ENCODE data around the gene CD27.
A peak's percentile ranks its signal among the peaks of the same experiment; 100 is the strongest.
"Not testable (repeated sequence)": the region's sequence is repeated elsewhere in the genome, so short reads cannot be mapped to it uniquely, and the experiment has no call there.

Gene CD27

DNA sequence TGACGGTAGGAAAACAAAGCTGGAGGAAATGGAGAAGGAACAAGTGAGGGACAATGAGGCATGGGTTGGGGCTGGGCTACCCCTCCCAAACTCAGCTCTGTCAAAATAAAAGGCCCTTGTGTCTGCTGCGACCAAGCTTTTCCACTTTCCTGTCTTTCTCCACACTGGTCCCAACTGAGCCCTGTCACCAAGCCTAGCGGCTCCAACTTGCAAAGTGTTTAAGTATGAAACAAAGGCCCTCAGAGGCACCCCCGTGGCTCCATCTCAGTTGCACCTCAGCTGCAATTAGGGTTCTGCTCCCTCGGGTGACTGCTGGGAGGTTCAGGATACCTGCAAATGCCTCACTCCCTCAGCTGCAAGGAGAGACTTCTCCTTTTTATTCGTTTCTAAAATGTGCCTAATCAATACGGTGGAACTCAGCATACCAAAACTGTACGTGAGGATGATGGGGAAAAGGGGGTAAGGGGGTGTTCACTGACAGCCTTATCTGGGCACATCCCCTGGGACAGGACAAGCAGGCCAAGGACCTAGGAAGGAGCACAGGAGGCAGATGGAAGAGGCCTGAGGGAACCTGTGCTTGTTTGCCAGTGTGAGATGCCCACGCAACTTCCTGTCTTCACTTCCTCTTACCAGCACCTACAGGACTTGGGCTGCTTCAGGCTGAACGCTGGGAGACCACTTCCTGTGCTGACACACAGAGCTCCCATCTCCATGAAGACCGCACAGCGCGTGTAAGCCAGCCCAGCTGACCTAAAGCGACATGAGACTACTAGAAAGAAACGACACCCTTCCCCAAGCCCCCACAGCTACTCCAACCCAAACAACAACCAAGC lies 16.9 kb downstream of the CD27 start:
- DNase-seq (ENCODE audit: low read depth in 2 of 2, low spot score in 1 of 2) = peak; percentile 53 to 65

DNA sequence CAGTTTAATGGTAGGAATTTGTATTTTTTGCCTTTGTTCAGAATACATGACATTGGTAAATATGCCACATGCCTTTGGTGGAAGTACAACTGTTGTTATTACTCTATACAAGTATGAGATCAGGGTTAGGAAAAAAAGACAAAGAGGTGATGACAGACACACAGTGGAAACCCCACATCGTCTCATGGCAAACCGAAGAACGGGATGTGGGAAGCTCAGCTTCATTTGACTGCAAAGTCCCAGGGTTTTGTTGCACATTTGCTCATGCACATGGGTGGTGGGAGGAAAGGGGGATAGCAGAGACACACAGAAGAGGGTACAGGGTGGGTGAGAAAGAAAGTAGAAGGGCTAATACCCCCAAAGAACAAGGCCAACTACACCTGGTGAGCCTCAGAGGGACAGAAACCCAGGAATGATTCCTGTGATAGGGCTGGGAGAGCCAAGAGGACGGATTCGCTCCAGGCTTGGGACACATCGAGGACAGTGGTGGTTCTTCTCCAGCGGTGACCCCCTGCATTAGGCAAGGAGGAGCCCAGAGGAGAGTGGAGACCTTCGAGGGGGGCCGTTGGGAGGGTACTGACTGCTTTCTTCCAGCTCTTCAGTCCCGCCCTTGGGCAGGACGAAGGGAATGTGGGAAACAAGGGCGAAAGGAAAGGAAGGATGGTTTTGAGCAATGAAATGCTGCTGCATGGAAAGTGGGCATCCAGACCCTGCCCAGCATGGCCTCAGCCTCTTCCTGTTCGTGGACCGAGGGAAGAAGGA lies 17.7 kb downstream of the CD27 start:
- no peak for DNase-seq (ENCODE audit: low read depth in 2 of 2, low spot score in 1 of 2)

DNA sequence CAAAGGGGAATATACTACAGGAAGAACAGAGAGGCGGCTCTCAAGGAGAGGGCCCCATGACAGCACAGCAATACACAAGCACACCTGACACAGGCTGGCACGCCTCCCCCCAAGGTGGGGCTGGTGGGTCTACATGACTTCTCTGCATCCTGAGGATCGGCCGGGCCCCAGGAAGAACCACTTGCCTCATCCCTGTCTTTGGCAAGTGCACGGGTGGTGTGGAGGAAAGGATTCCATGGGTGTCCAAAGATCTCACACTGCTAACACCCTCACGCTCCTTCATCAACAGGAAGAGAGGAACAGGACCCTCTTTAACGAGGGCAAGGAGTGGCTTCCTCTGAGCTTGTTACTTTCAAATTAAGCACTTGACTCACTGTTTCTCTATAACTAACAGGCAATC lies 18.5 kb downstream of the CD27 start:
- no peak for DNase-seq (ENCODE audit: low read depth in 2 of 2, low spot score in 1 of 2)

DNA sequence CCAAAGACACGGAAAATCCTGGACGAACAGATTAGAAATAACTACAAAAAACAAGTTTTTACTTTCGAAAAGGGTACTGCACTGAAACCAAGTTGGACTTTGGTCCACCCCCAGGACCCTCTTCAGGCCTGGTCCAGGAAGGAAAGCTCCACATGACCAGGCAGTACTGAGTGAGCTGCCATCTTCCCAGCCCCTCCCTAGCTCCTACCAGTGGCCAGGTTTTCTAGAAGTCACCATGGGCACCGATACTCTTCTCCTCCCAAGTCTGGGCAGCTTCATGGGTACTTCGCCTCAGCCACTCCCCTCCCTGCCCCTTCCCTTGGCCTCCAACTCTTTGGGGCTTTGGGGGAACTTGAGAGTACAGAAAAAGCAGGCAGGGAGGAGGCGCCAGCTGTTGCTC lies 19.1 kb downstream of the CD27 start:
- DNase-seq (ENCODE audit: low read depth in 2 of 2, low spot score in 1 of 2) = no peak

DNA sequence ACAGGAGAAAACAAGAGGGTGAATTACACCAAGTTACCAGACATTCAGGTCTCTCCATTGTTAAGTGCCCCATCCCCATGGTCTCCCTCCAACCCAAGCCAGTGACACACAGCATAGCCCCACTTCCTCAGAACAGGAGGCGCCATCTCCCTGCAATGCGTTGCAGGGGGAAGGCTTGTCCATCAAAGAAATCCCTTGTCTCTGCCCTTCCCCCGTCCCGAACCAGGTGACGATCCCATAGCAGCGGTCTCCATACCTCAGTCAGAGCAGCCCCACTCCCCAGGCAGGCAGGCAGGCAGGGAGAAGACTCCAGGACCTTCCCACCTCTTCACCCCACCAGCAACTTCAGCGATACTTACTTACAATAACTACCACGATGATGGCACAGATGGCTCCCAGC lies 19.8 kb downstream of the CD27 start:
- DNase-seq (ENCODE audit: low read depth in 2 of 2, low spot score in 1 of 2) = no peak

DNA sequence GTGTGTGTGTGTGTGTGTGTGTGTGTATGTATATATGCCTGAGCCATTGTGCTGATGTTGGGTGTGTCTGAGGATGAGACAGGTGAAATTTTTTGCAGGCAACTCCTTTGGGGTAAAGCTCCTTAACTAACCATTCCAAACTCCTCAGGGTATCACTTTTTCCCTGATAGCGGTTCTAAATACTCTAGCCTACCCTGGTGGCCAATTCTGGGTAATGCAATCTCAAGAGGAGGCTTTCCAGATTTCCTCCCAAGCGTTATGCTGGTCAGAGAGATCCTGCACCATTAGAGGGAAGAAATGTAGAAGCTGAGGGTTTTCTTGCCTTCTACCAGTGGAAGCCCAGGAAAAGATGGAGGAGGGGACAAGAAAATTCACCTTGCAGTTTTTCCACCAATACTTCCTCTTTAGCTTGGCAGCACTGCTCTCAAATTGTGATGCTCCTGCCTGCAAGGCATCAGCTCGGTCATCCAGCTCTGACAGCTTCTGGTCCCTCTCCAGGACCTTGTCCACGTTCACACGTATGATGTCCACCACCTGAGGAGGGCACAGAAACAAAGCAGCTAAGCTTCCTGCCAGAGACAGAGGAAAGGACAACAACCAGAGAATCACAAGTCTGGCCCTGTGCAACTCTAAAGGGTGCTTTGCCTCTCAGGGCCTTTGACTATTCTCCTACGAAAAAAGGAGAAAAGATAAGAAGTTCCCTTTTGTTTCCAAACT lies 20.9 kb downstream of the CD27 start:
- DNase-seq (ENCODE audit: low read depth in 2 of 2, low spot score in 1 of 2) = no peak

DNA sequence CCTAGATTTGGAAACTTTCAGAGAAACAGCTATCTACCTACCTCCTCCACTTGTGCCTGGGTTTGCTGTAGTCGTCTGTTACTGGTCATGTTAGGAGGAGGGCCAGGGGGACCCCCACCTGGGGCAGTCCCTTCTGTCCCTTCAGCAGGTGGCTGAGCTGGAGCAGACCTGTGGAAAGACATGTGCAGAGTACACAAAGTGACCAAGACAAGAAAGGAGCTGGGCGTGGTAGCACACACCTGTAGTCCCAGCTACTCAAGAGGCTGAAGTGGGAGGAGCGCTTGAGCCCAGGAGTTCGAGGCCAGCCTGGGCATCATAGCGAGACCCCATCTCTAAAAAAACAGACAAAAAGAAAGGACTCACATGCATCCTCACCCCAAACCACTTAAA lies 21.4 kb downstream of the CD27 start:
- DNase-seq (ENCODE audit: low read depth in 2 of 2, low spot score in 1 of 2) = no peak

DNA sequence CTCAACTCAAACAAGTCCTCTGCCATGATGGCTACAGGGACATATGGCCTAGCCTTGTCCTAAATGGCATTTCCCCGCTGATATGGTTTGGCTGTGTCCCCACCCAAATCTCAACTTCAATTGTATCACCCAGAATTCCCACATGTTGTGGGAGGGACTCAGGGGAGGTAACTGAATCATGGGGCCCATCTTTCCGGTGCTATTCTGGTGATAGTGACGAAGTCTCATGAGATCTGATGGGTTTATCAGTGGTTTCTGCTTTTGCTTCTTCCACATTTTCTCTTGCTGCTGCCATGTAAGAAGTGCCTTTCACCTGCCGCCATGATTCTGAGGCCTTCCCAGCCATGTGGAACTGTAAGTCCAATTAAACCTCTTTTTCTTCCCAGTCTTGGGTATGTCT lies 22.0 kb downstream of the CD27 start:
- not testable (repeated sequence) for DNase-seq (ENCODE audit: low read depth in 2 of 2, low spot score in 1 of 2)

DNA sequence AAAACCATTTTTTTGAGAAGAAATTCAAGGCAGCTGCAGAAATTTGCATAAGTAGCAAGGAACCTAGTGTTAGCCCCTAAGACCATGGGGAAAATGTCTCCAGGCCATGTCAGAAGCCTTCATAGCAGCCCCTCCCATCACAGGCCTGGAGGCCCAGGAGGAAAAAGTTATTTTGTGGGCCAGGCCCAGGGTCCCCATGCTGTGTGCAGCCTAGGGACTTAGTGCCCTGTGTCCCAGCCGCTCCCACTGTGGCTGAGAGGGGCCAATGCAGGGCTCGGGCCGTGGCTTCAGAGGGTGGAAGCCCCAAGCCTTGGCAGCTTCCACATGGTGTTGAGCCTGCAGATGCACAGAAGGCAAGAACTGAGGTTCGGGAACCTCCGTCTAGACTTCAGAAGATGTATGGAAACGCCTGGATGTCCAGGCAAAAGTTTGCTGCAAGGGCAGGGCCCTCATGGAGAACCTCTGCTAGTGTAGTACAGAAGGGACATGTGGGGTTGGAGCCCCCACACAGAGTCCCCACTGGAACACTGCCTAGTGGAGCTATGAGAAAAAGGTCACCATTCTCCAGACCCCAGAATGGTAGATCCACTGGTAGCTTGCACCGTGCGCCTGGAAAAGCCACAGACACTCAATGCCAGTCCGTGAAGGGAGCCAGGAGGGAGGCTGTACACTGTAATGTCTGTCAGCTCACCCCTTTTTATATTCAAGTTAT lies 23.0 kb downstream of the CD27 start:
- DNase-seq (ENCODE audit: low read depth in 2 of 2, low spot score in 1 of 2) = not testable (repeated sequence)

DNA sequence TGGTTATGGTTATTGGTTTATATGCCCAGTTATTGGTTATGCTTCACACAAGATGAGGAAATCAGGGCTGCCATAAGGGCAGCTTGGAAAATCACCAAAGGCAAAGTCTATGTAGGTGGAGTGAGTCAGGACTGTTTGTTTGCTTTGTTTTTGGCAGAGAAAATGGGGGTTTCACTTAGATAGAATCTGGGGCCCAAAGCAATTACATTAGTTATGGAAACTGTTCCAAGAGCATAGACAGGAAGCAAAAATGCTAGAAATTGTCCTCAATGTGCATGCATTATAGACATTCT lies 23.5 kb downstream of the CD27 start:
- no peak for DNase-seq (ENCODE audit: low read depth in 2 of 2, low spot score in 1 of 2)

DNA sequence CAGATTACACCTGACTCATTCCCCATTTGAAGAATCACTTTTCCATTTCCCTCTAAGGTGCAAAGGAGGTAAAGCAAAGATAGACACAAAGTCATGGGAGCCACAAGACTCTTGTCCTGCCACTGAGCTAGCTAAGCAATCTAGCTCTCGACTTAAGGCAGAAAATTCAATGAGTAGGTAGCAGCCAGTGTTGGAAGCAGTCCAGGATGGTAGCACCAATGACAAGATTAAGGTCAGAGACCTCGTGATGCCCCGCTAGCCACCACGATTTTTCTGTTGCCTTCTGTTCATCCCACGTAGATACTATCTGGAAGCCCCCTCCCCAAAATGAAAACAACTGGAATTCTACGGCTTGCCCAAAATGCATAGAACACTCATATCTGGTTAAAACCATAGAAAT lies 24.3 kb downstream of the CD27 start:
- DNase-seq (ENCODE audit: low read depth in 2 of 2, low spot score in 1 of 2) = no peak

DNA sequence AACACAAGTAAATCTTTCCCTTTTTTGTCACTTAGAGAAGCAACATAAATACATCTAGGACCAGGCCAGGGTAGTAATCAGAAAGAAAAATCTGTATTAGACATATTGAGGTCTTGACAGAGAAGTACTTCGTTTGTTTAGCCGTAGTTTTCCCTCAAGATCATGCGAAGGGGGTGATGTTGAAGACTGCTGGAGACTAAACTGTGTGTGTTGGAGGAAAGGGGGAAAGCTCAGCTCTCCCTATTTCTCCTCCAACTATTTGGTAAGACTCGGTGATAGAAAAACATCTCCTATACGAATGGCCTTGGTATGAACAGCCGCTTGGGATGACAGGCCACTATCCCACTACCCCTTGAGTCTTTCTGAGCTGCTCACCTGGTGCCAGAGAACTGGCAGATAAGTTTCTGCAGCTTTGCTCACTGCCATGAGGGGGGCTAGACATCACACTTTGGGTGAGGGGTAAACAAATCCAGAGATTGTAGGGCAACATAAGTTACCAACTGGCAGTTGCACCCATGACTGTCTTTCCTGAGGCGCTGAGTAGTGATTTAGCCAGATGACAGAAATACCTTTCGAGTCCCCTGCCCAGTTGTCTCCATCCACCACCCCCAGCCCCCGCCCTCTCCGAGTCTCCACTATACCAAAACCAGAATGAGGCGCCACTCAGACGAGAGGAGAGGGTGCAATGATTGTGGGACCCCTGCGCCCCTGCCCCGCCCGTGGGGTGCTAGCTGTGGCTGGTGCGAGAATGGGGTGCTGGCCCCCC lies 25.0 kb downstream of the CD27 start:
- no peak for DNase-seq (ENCODE audit: low read depth in 2 of 2, low spot score in 1 of 2)

DNA sequence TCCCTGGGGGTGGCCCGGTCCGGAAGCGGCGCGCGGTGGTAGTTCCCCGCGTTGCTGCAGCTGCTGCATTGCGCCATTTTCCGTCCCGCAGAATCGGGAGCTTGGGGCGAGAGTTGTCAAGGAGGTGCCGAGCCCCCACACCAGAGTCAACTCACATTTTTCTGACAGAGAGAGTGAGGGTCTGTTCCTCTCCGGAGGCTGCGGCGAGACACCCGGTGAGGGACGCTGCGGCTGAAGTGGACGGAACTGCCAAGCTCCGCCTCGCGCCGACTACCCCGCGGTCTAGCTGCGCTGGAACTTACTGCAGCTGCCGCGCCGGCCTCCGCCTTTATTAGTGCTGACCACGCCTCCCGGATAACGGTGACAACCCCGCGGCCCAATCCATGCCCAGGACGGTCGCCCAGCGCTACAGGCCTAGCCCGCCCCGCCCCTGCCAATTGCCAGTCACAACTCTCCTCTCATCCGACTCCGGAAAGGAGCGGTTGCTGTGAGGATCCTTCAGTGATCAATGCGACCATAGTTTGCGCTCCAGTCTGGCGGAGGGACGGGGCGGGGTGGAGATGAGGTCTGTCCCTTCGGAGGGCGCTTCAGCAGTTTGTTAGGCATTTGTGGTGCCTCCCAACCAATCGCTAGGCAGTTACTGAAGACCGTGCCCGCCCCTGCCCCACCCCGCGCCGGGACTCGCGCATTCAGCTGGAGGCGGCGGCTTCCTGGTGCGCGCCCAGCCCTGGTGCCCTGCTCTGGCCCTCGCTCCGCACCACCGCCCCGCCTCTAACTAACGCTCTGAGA lies 25.8 kb downstream of the CD27 start, which contains the start of gene VAMP1:
TSS of gene VAMP1 (minus strand) at position 303 of the 789 bp plus-strand sequence. CDS start at position 157, 146 bp downstream.
- DNase-seq (ENCODE audit: low read depth in 2 of 2, low spot score in 1 of 2) = peak; percentile 95 to 96

DNA sequence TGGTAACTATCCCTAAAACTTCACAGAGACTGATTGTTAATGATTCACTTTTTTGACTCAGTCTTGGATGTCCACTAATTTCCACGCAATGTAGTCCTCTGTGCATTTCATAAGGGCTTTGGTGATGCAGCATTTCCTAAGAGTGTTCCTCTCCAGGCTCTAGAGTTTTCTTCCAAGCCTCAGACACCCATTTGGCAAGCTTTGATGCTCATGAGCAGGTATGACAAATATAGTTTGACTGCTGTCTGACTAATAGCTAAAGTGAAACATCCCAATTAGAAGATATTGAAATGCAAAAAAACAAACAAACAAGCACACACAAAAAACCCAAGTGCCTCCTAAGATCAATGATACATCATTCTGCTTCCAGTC lies 27.2 kb downstream of the CD27 start:
- no peak for DNase-seq (ENCODE audit: low read depth in 2 of 2, low spot score in 1 of 2)

DNA sequence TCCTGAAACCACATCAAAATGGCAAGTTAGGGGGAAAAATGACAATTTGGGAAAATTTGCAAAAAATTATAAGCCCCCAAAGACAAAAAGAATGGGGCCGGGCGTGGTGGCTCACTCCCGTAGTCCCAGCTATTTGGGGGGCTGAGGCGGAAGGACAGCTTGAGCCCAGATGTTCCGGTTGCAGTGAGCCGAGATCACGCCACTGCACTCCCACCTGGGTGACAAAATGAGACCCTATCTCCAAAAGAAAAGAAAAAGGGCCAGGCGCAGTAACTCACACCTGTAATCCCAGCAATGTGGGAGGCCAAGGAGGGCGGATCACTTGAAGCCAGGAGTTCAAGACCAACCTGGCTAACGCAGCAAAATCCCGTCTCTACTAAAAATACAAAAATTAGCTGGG lies 27.7 kb downstream of the CD27 start:
- DNase-seq (ENCODE audit: low read depth in 2 of 2, low spot score in 1 of 2) = no peak

DNA sequence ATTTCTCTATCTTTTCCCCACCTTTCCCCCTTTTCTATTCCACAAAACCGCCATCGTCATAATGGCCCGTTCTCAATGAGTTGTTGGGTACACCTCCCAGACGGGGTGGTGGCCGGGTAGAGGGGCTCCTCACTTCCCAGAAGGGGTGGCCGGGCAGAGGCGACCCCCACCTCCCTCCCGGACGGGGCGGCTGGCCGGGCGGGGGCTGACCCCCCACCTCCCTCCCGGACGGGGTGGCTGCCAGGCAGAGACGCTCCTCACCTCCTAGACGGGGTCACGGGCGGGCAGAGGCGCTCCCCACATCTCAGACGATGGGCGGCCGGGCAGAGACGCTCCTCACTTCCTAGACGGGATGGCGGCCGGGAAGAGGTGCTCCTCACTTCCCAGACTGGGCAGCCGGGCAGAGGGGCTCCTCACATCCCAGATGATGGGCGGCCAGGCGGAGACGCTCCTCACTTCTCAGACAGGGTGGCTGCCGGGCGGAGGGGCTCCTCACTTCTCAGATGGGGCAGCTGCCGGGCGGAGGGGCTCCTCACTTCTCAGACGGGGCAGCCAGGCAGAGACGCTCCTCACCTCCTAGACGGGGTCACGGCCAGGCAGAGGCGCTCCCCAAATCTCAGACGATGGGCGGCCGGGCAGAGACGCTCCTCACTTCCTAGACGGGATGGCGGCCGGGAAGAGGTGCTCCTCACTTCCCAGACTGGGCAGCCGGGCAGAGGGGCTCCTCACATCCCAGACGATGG lies 30.6 kb downstream of the CD27 start:
- not testable (repeated sequence) for DNase-seq (ENCODE audit: low read depth in 2 of 2, low spot score in 1 of 2)

DNA sequence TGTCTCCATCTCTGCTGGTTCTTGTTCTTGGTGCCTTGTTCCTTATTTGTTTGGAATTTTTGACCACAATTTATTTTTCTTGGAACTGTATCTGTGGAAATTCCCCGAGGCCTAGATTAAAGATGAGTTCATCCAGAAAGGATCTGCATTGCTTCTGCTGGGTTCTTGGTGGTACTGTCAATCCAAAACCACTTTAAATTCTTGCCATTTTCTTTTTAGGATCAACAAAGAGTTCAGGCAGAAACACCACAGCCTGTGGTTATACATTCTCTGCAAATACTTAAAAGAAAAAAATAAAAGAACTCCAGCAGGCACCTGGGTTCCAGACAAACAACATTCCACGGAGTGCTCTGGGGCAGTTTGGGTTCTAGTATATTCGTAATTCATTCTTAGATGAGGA lies 31.7 kb downstream of the CD27 start:
- no peak for DNase-seq (ENCODE audit: low read depth in 2 of 2, low spot score in 1 of 2)

DNA sequence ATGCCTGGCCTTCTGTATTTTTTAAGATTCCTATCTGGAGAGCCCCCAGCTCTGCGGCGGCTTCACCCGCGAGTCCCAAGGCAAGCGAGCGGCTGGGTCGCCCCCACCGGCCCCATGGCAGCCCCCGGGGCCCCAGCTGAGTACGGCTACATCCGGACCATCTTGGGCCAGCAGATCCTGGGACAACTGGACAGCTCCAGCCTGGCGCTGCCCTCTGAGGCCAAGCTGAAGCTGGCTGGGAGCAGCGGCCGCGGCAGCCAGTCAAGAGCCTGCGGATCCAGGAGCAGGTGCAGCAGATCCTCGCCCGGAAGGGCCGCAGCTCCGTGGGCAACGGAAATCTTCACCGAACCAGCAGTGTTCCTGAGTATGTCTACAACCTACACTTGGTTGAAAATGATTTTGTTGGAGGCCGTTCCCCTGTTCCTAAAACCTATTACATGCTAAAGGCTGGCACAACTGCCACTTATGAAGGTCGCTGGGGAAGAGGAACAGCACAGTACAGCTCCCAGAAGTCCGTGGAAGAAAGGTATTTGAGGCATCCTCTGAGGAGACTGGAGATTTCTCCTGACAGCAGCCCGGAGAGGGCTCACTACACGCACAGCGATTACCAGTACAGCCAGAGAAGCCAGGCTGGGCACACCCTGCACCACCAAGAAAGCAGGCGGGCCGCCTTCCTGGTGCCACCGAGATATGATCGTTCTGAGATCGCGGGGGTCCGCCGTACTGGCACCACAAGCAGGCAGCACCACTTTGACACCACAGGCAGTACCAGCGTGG lies 33.0 kb downstream of the CD27 start:
- not testable (repeated sequence) for DNase-seq (ENCODE audit: low read depth in 2 of 2, low spot score in 1 of 2)

All from stimulated activated CD8-positive, alpha-beta memory T cell treated with anti-CD3 and anti-CD28 coated beads, Interleukin-4, amount 100 ng/mL, for 1 hour (primary cell).